Pancreas (tissue), 10 donors: Measurements from ENCODE around the gene SHROOM1. TPM values are rescaled to one million over a fixed set of nuclear protein-coding genes. Genes with fewer than 3 reads are reported as not detected.
A peak's percentile ranks its signal among the peaks of the same experiment; 100 is the strongest.

Experiments used
- ATAC-seq, 4 donors: fragments of 200-7000 bp; cut with Tn5 transposase; one replicate each; pipeline versions ENCODE4 v1.8.0 to v1.9.1; 2020; ENCODE audit warnings: mild to moderate bottlenecking in 4 of 4, moderate library complexity in 4 of 4
- DNase-seq, 6 donors: peaks; one replicate each; pipeline ENCODE4 v3.0.0-alpha.2; 2020
- FAIRE-seq: peaks from 2 replicates; lab custom pipeline; 2012; peaks lifted over from hg19 to GRCh38; lab: Jason Lieb, UNC
- H3K27ac ChIP-seq, 4 donors: fragments of 200-600 bp; sonication (generic); 1 replicate in 3 of 4; 2 replicates in 1 of 4; pipeline versions ENCODE4 v1.5.0 to v1.8.0; 2020
- H3K27me3 ChIP-seq, 4 donors: fragments of 200-600 bp; one replicate each; pipeline ENCODE4 v1.8.0; 2021
- H3K36me3 ChIP-seq, 3 donors: fragments of 200-600 bp; sonication (generic) in 1 of 3; one replicate each; pipeline versions ENCODE4 v1.5.0 to v1.8.0; 2020 to 2021
- H3K4me1 ChIP-seq, 3 donors: fragments of 200-600 bp; one replicate each; pipeline ENCODE4 v1.8.0; 2021
- H3K4me3 ChIP-seq, 4 donors: fragments of 200-600 bp; sonication (generic) in 2 of 4; one replicate each; pipeline versions ENCODE4 v1.5.0 to v1.8.0; 2020 to 2021
- H3K9me3 ChIP-seq, 4 donors: fragments of 200-600 bp; one replicate each; pipeline ENCODE4 v1.8.0; 2021
- WGBS, 2 donors: extraction: QIAGEN DNeasy Blood & Tissue Kit; methylation state at CpG; one replicate each; pipeline ENCODE4 v1.1.7; 2013; 5-methylcytosine and 5-hydroxymethylcytosine counted together
- intact Hi-C, 3 donors: fragments of 100-400 bp; cut with DNase I; formaldehyde crosslinking; loops; one replicate each; pipeline versions ENCODE4 v1.11.1 to v1.14.2; 2022
- polyA plus RNA-seq, 2 donors: library from polyadenylated mRNA; stranded (reverse); fragments of 200-250 nt; gene quantifications; one replicate each; pipeline ENCODE4 v1.2.3, GENCODE V29; 2013
- total RNA-seq, 6 donors: library from RNA; stranded (reverse); fragmentation: NEBNext Ultra II Directional in 4 of 6; extraction: Animal tissue kit (Norgen Biotek cat#: 25700) in 4 of 6; gene quantifications; one replicate each; pipeline versions ENCODE4 v1.2.1 to v1.2.4, GENCODE V29; 2021 to 2023
- TF ChIP-seq, protein P1 (sequence below), 4 donors: fragments of 200-600 bp; sonication (generic) in 3 of 4; IDR thresholded peaks; one replicate each; pipeline versions ENCODE4 v1.5.0 to v1.8.0; 2021; ENCODE audit warnings: antibody characterized with exemption in 4 of 4
- donor health status: healthy with polysubstance abuse.
- donor health status: DM: no; HTN: no; CAD: no; lungs with moderate emphysema.
- donor health status: DM: no; HTN: no; CAD: no.
- donor health status: control.
- donor health status: control.
- donor health status: Bipolar disorder and iron deficiency.
- donor health status: DM: yes; HTN: yes; CAD: no.
- donor health status: DM: no; HTN: no; CAD: no.
- donor health status: DM: no; HTN: no; CAD: no.
- donor health status: DM: yes; HTN: yes; CAD: no.

The SHROOM1 gene
- total and polyA plus RNA-seq, 8 donors: 10.7 to 62.0 (median 12.1) TPM

DNA sequence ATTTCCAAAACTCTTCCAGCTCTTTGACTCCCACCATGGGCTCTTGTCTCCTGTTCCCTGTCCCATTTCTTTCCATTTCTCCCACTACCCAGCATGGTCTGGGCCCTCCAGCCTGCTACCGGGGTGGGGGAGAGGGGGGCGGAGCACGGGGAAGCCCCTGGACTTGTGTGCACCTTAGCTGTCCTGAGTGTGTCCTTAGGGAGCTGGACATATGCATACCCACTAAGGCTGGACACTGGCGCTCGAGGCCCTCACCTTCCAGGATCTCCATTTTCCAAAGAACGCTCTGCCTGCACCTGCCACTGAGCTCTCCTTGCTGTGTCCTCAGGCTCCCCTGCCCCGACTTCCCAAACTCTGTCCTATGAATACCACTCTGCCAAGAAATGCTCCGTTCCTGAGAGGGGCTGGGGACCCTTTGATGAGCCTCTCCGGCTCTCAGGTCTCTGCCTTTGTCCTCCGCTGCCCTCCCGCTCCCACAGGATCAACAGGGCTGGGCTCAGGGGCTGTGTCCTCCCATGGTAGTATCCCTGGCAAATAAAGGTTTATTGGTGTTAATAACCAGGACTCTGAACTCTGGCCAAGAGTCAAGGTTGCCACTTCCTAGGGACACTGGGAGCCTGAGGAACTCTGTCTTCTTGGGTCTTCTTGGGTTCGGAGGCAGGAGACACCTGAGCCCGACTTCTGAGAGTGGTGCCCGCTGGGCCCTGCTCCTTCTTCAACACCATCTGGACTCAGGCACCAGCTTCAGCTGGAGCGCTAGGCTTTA is 831 bp upstream of the SHROOM1 start:
- H3K4me1 ChIP-seq: no peaks in the 10 kb centered on the region
- no peaks in the 10 kb centered on the region for H3K9me3 ChIP-seq
- intact Hi-C loops: no loop called here
- ATAC-seq: no peak
- no peaks in the 10 kb centered on the region for H3K27me3 ChIP-seq
- peak overlapping the region; percentile 47 to 88 (median 68) for H3K4me3 ChIP-seq
- no peak for FAIRE-seq
- peak in 1 of 6 donors; percentile 55 for DNase-seq
- TF ChIP-seq, protein P1, sequence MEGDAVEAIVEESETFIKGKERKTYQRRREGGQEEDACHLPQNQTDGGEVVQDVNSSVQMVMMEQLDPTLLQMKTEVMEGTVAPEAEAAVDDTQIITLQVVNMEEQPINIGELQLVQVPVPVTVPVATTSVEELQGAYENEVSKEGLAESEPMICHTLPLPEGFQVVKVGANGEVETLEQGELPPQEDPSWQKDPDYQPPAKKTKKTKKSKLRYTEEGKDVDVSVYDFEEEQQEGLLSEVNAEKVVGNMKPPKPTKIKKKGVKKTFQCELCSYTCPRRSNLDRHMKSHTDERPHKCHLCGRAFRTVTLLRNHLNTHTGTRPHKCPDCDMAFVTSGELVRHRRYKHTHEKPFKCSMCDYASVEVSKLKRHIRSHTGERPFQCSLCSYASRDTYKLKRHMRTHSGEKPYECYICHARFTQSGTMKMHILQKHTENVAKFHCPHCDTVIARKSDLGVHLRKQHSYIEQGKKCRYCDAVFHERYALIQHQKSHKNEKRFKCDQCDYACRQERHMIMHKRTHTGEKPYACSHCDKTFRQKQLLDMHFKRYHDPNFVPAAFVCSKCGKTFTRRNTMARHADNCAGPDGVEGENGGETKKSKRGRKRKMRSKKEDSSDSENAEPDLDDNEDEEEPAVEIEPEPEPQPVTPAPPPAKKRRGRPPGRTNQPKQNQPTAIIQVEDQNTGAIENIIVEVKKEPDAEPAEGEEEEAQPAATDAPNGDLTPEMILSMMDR (IDR thresholded peaks at IDR 0.05): no peak
- no peaks in the 10 kb centered on the region for H3K36me3 ChIP-seq
- peak overlapping the region; percentile 87 to 98 (median 94) for H3K27ac ChIP-seq
- 80 to 90% methylated on average over 15 of the region's 15 CpGs for WGBS, 2 donors

DNA sequence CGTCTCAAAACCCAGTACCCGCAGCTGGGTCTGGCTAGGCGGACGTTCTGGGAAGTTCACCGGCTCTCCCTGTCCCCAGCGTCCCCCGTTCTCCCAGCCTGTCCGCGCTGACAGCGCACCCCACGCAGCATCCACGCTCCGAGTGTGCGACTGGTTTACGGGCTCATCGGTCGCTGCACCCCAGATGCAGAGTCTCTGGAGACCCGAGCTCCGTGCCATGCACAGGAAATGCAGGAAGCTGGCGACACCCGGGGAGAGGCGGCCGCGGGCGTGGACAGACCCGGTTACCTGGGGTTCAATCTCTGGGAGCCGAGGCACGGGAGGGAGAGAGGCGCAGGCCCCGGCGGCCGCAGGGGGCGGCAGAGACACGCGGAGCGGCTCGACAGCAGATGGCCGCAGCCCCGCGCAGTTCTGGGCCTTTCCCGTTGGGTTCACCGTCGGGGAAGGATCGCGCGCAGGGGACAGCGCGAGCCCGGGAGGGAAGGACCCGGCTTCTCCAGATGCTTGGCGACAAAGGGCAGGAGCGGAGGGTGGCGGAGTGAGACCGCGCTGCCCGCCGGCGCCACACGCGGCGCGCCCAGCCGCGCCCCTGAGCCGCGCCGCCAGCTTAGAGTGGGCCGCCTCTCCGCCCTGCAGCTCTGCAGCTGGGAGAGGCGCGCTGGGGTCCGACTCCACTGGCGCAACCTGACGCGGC is 558 bp downstream of the SHROOM1 start:
- peak overlapping the region; percentile 87 to 98 (median 94) for H3K27ac ChIP-seq
- no peak for FAIRE-seq

GRCh38 chr5:132828846-132829494 is 1.5 kb downstream of the SHROOM1 start:
- TF ChIP-seq, protein P1 (IDR thresholded peaks at IDR 0.05): no peak
- peak overlapping the region in 3 of 4 donors; percentile 87 to 98 (median 96) for H3K27ac ChIP-seq
- H3K36me3 ChIP-seq: peaks cover 0 to 7% (median 0%) of the 10 kb centered on the region in 3 donors
- H3K4me1 ChIP-seq: no peaks in the 10 kb centered on the region
- peak in 2 of 6 donors; percentile 47 to 60 for DNase-seq
- H3K27me3 ChIP-seq: no peaks in the 10 kb centered on the region
- H3K9me3 ChIP-seq: no peaks in the 10 kb centered on the region
- intact Hi-C loops: loop anchor here in 1 of 3 donors (10.0 kb wide), 2 partner anchors 56 to 304 kb away; no protein-coding TSS in a partner anchor
- no peak for ATAC-seq
- peak overlapping the region in 2 of 4 donors; percentile 86 to 88 for H3K4me3 ChIP-seq
- WGBS, 2 donors: 41 to 47% methylated on average over 4 of the region's 4 CpGs
- FAIRE-seq: no peak

More for the DNA sequence above, 558 bp downstream of the SHROOM1 start:
- Histone ChIP-seq H3K27me3 (no peaks in the 10 kb centered on the region), H3K4me1 (no peaks in the 10 kb centered on the region), H3K36me3 (peaks cover 0 to 5% (median 0%) of the 10 kb centered on the region in 3 donors), H3K4me3 (peak overlapping the region; percentile 47 to 88 (median 68)), H3K9me3 (no peaks in the 10 kb centered on the region)
- 1 to 2% methylated on average over 56 to 75 of the region's 75 CpGs for WGBS, 2 donors
- ATAC-seq (peak; percentile 85 to 94 (median 90)), DNase-seq (peak; percentile 77 to 93 (median 85))
- TF ChIP-seq, protein P1 (IDR thresholded peaks at IDR 0.05): peak; percentile 77 to 88 (median 86)
- intact Hi-C loops: loop anchor here in 1 of 3 donors (10.0 kb wide), 2 partner anchors 55 to 305 kb away; no protein-coding TSS in a partner anchor

- Histone ChIP-seq H3K27me3 (no peaks in the 10 kb centered on the region), H3K4me1 (no peaks in the 10 kb centered on the region), H3K27ac (no peak overlapping the region), H3K36me3 (peaks cover 0 to 7% (median 0%) of the 10 kb centered on the region in 3 donors), H3K4me3 (no peak overlapping the region), H3K9me3 (no peaks in the 10 kb centered on the region)
- WGBS, 2 donors: 85 to 86% methylated on average over 4 of the region's 4 CpGs
- TF ChIP-seq, protein P1 (IDR thresholded peaks at IDR 0.05): no peak
- no peak for FAIRE-seq
- DNase-seq: no peak
- intact Hi-C loops: loop anchor here in 1 of 3 donors (10.0 kb wide), 2 partner anchors 57 to 303 kb away; no protein-coding TSS in a partner anchor
- ATAC-seq: no peak
Measured at GRCh38 chr5:132827943-132828673, 2.3 kb downstream of the SHROOM1 start.
